WERI-Rb-1 (cell line): ENCODE results near the gene KCNK15.

Experiments
- DNase-seq: peaks from one replicate; pipeline ENCODE4 v3.0.0-alpha.2; 2020
- H3K27ac ChIP-seq: fragments of 250-450 bp; sonication (Bioruptor Pico); 2 replicates; pipeline ENCODE4 v1.5.1; 2020; ENCODE audit warnings: mild to moderate bottlenecking, moderate library complexity
- H3K27me3 ChIP-seq: fragments of 250-450 bp; sonication (Bioruptor Pico); 2 replicates; pipeline ENCODE4 v1.5.1; 2021; ENCODE audit warnings: mild to moderate bottlenecking, low read depth, moderate library complexity; ENCODE audit not compliant: insufficient read depth, severe bottlenecking
- H3K36me3 ChIP-seq: fragments of 250-450 bp; sonication (Bioruptor Pico); 2 replicates; pipeline ENCODE4 v1.5.1; 2020; ENCODE audit warnings: mild to moderate bottlenecking, moderate library complexity
- H3K4me3 ChIP-seq: 2 replicates; pipeline ENCODE4 v1.5.1; 2011; ENCODE audit warnings: low read depth, mild to moderate bottlenecking, control low read depth, low read length
- H3K9me3 ChIP-seq: fragments of 250-450 bp; sonication (Bioruptor Pico); 2 replicates; pipeline ENCODE4 v1.5.1; 2021; ENCODE audit warnings: mild to moderate bottlenecking, moderate library complexity; ENCODE audit not compliant: severe bottlenecking
- CTCF ChIP-seq: IDR thresholded peaks from 2 replicates; pipeline ENCODE4 v1.5.1; 2011; ENCODE audit warnings: low read depth, mild to moderate bottlenecking, control low read depth, inconsistent platforms, low read length

KCNK15 gene

GRCh38 chr20:44773070-44773829 is 27.6 kb downstream of the KCNK15 start:
- no peak for TF ChIP-seq CTCF
- DNase-seq = no peak
- Histone ChIP-seq H3K4me3 (no peak overlapping the region), H3K27ac (no peak overlapping the region; the same call in 1 of the 2 replicates), H3K36me3 (peaks cover 13% of the 10 kb centered on the region; the same call in 1 of the 2 replicates), H3K27me3 (no peaks in the 10 kb centered on the region), H3K9me3 (no peaks in the 10 kb centered on the region)

DNA sequence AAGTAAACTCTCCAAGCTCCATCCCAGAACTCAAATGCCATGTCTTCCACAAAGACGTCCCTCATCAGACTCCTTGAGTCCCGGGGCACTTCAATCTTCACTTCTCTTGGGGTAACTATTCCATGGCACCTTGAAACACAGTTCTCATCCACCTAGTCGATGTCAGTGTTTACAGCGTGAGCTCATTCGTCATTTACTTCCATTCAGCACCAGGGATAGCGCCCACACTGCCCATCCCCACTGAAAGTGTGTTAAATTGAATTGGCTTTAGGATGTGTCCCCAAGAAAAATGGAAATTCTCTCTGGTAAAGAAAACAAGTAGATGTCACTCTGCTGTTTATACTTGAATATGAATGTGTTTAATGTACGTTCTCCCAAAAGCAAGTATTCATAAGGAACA is 31.3 kb downstream of the KCNK15 start:
- DNase-seq = no peak
- no peak for TF ChIP-seq CTCF
- Histone ChIP-seq H3K4me3 (no peak overlapping the region), H3K27me3 (no peaks in the 10 kb centered on the region), H3K9me3 (no peaks in the 10 kb centered on the region), H3K36me3 (no peaks in the 10 kb centered on the region), H3K27ac (no peak overlapping the region)

DNA sequence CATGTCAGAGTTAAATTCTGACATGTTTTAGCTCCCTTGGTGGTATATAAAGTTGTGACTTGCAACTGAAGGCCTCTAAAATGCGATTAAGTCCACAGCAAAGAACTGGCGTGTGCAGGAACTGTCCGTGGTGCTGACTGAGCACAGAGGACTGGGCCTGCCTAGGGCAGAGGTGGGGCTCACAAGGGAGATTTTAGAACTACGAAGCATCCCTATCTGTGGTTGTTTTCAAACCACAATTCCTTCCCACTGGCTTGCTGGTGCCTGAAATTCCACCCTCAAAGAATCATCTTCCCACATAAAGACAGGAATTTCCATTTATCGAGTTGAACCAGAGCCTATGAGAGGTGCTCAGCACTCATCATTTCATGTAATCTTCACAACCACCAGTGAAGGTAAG is 34.6 kb downstream of the KCNK15 start:
- DNase-seq = no peak

DNA sequence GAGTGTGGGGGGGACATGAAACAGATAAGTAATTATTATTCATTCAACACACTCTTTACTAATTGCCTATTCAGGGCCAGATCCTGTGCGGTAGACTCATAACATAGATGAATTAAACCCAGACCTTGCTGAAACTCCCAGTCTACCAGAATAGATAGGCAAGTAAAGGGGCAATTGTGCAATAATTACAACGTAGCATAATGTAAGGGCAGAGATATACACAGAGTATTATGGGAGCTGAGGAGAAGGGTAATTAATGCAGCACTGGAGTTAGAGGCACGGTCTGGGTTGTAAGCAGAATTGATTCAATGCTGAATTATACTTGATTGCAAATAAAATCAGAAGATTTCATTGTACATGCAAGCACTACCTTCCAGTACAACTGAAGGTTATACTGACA is 35.5 kb downstream of the KCNK15 start:
- no peak overlapping the region for H3K4me3 ChIP-seq
- no peak for TF ChIP-seq CTCF
- H3K9me3 ChIP-seq = no peaks in the 10 kb centered on the region
- H3K27me3 ChIP-seq = no peaks in the 10 kb centered on the region
- H3K27ac ChIP-seq = no peak overlapping the region
- no peaks in the 10 kb centered on the region; the same call in 1 of the 2 replicates for H3K36me3 ChIP-seq
- DNase-seq = no peak

More for the DNA sequence above, 34.6 kb downstream of the KCNK15 start:
- no peak overlapping the region for H3K4me3 ChIP-seq
- no peak for TF ChIP-seq CTCF
- no peaks in the 10 kb centered on the region for H3K27me3 ChIP-seq
- H3K27ac ChIP-seq = no peak overlapping the region
- no peaks in the 10 kb centered on the region; the same call in 1 of the 2 replicates for H3K36me3 ChIP-seq
- H3K9me3 ChIP-seq = no peaks in the 10 kb centered on the region

- no peaks in the 10 kb centered on the region for H3K9me3 ChIP-seq
- no peak overlapping the region for H3K4me3 ChIP-seq
- H3K27ac ChIP-seq = no peak overlapping the region
- H3K27me3 ChIP-seq = no peaks in the 10 kb centered on the region
- no peak for DNase-seq
- no peaks in the 10 kb centered on the region; the same call in 1 of the 2 replicates for H3K36me3 ChIP-seq
- TF ChIP-seq CTCF = no peak
Measured at GRCh38 chr20:44781791-44782190, 36.1 kb downstream of the KCNK15 start.

- Histone ChIP-seq H3K27ac (no peak overlapping the region), H3K9me3 (no peaks in the 10 kb centered on the region), H3K4me3 (no peak overlapping the region)
Measured at GRCh38 chr20:44784688-44785087, 39.0 kb downstream of the KCNK15 start.

More at GRCh38 chr20:44784688-44785087, 39.0 kb downstream of the KCNK15 start:
- no peaks in the 10 kb centered on the region for H3K27me3 ChIP-seq
- DNase-seq = no peak
- H3K36me3 ChIP-seq = no peaks in the 10 kb centered on the region; the same call in 1 of the 2 replicates
- no peak for TF ChIP-seq CTCF
